ENCODE results near the gene FGGY.

Gene FGGY

GRCh38 chr1:59316497-59317128 lies 19.7 kb downstream of the FGGY start:
- DNase-seq = no peak

DNA sequence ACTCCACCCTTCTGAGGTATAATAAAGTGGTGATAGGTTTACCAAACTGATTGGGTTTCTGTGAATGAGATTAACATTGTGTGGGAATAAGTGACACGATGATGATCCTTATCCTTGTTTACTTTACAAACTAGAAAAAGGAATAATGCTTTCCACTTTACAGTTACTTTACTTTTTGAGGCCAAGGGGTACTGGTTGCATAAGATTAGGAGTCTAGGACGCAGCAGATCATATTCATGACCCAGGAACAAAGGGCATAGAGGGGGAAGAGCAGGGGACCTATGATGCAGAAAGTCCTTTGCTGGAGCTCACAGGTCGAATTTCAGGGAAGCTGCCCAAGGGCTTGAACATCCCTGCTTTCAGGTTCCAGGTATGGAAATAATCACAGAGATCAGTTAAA lies 20.4 kb downstream of the FGGY start:
- no peak for DNase-seq

DNA sequence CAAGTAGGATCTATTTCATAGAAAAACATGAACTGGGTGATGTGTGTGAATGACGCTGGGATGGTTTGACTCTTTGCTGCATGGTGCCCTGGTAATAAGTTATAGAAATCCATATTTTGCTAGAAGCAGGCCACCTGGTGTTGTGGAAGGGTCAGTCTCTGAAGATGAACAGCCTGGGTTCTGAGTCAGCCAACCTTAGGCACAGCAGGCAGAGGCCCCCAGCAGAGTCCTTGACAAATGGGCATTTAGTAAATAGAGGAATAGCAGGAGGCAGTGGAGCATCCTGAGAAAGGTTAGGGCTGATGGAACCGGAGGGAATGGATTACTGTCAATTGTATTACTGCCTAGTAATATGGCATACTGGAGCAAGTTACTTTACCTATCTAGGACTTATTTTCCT lies 20.9 kb downstream of the FGGY start:
- DNase-seq = no peak

DNA sequence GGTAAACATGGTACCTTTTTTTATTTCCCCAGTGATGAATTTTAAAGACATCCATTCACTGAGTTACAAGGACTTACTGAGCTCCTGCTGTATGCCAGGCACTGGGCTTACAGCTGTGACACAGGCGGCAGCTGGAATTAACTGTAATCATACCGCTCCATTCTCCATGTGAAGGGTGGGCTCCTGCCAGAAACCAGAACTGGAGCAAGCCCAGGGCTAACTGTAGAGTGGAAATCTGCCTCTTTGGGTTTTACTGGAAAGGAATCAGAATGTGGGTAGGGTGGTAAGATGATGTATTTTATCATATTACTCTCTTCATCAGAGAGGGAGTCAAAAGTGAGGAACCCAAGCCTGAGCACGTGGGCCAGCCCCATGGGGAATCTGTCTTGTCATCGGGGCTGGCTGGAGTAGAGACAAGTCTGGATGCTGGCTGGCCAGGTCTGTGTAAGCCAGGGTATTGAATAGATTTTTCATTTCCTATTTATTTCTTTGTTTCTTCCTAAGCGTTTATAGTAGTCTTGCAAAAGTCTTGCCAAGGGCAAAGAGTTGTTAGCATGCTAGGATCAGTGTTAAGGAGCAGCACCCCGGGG lies 21.5 kb downstream of the FGGY start:
- no peak for DNase-seq

GRCh38 chr1:59322394-59322793 lies 25.5 kb downstream of the FGGY start:
- no peak for DNase-seq

DNA sequence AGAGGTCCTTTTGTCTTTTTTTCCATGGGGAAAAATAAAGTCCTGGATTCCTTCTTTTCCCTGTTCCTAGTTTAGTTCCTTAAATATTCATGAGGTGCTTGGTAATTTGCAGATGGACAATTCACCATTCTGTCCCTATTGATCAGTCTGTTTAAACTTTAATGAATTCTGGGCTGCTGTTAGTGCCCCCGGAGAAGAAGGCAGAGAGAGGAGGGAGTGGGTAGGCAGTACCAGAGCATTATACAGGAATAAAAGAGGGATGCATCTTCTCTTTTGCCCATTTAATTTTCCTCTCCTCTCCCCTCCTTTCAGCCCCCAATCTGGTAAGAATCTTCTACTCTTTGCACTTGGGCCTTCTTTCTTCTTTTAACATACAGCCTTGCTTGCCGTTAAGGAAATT lies 25.9 kb downstream of the FGGY start:
- no peak for DNase-seq

DNA sequence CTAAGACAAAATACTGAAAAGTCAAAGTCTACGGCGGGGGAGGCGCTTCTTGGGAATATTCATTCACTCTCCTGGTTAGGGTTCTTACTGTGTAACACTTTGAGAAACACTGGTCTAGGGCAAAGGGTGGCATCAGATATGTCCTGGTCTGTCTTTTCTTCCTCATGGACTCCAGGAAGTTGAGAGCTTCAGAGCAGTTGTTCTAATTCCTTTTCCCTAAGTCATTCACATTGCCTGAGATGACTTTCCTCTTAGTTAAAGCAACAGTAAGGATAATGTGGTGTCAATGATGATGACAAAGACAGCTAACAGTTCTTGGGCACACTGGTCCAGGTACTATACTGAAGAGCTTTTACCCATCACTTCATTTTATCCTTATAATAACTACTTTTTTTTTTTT lies 27.0 kb downstream of the FGGY start:
- DNase-seq = no peak

DNA sequence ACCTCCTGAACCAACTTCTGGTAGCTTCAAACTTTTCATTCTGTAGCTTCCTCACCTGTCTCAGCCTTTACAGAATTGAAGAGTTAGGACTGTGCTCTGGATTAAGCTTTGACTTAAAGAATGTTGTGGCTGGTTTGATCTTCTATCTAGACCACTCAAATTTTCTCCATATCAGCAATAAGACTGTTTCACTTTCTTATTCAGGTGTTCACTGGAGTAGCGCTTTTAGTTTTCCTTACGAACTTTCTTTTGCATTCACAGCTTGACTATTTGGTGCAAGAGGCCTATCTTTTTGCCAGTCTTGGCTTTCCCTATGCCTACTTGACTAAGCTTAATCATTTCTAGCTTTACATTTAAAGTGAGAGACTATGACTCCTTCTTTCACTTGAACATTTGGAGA lies 31.5 kb downstream of the FGGY start:
- no peak for DNase-seq

GRCh38 chr1:59329412-59330053 lies 32.6 kb downstream of the FGGY start:
- DNase-seq = no peak

- DNase-seq = no peak
These were observed 35.1 kb downstream of the FGGY start for GRCh38 chr1:59331686-59332620.

GRCh38 chr1:59332983-59333382 lies 36.1 kb downstream of the FGGY start:
- DNase-seq = no peak

GRCh38 chr1:59333626-59334277 lies 36.9 kb downstream of the FGGY start:
- DNase-seq = no peak

DNA sequence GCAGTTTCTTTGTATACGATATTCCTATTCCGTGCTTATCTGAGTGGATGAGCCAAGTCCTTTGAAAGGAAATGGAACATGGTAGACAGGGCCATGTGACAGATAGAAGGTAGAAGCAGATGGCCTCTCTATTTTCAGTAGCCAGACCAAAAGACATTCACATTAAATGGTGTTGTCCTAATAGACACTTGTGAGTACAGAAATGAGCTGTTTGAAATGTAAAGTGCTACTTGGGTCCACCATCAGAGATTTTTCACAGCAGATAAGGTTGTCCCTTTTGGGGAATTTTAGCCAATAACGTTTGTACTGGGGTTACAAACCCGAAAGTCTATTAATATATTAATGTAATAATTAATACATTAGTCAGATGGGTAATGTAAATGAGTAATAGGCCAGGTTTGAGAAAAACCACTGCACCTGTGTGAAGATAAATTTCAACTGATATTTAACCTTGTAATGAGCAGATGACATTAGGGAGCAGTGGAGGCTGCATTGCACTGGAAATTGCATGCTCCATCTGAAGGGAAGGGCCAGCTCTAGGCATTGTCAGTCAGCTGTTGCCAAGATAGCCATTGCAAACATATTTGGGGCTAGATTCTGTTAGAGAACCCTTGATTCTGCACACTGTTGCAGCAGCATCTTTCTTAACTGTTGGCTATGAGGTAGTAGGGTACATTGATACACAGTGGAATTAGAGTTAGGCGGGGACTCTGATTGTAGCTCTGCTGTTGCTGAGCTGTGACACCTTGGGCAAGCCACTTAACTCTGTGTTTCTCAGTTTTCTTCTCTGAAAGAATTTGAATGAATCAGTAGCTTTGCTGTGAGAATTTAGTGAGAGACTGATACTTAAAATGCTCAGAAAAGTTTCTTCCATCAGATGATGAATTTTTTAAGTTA lies 43.8 kb downstream of the FGGY start:
- no peak for DNase-seq

DNA sequence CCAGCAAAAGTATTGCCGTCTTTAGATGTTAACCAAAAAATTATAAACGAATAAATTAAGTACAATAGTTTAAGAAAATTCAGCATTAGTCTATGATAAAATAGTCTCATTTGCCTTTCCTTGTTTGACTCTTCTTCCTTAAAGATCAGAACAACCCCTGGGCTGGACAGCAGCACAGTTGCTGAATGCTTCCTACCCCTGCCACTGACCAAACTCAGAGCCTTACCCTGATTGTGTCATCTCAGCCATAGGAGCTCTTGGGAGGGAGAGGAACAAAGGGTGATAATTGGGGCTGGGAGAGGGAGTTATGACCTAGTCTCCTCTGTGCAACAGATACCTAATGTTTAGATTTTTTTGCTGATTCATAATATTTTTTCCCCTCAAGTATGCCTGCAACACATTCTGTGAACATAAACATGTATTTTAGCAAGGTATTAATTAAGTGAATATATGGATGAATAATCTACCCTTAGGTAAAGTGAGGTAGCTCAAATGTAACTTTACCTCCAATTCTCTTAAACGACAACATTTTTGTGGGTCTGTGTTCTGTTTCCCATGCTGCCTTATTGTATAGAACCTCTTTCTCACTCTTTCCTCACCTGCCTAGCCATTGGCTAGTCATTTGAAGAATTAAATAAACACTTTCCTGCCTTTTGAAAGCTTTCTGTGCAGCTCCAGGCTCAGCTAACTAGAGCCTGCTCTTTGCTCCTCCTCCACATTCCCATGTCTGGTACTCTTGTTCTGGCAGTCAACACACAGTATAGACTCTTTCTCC lies 46.1 kb downstream of the FGGY start:
- DNase-seq = no peak

GRCh38 chr1:59343576-59343840 lies 46.6 kb downstream of the FGGY start:
- DNase-seq = no peak

GRCh38 chr1:59345221-59345620 lies 48.3 kb downstream of the FGGY start:
- no peak for DNase-seq

- no peak for DNase-seq
These were observed 49.5 kb downstream of the FGGY start for GRCh38 chr1:59346429-59346828.

- DNase-seq = no peak
These were observed 52.2 kb downstream of the FGGY start for GRCh38 chr1:59349101-59349500.

- no peak for DNase-seq
These were observed 53.6 kb downstream of the FGGY start for GRCh38 chr1:59350521-59350920.

DNA sequence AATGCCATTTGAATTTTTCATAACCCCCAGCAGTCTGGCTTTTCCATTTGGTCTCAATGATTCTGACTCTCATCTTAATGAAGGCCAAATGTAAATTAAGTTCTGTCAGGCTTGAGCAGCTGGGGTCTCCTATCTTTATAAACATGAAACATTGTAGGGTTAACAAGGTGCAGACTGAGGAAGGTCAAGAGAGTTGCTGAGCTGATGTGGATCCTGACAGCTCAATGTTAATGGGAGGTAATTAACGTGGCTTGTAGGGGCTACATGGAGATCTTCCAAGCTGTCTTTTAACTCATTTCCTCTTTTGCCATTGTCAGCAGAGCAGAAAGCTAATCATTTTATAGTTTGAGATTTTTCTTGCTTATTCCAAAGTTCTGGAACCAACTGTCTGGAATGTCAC lies 55.2 kb downstream of the FGGY start:
- DNase-seq = no peak

- DNase-seq = no peak
These were observed 56.6 kb downstream of the FGGY start for GRCh38 chr1:59353453-59353852.
